GM19463 (cell line): ENCODE results near the gene ESM1.

Experiments used
- ATAC-seq: cut with Tn5 transposase; IDR thresholded peaks from one replicate; pipeline ENCODE4 v1.9.1; 2021; ENCODE audit warnings: mild to moderate bottlenecking, moderate library complexity; ENCODE audit not compliant: unreplicated experiment

ESM1 gene

DNA sequence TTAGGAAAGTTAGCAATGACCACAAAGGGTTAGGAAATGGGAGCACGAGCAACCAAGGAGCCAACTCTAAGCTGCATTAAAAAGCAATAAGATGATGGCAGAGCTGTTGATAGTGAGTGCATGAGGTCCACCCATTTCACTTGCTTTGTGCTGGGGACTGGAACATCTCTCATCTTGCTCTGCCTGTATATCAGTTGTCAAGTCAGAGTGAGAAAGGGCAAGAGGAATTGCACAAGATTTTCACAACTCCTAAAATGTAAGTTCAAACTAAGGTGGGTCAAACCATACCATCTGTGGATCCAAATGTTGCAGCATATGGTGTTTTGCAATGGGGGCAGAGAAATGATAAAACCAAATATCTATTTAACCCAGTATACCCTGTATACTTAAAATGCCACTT, 2.8 kb upstream of the ESM1 start:
- ATAC-seq = no peak

GRCh38 chr5:54986269-54986654, 869 bp upstream of the ESM1 start:
- no peak for ATAC-seq

GRCh38 chr5:54981928-54982327, 3.5 kb downstream of the ESM1 start:
- no peak for ATAC-seq

- ATAC-seq = no peak
Observed at GRCh38 chr5:54975701-54976100, 9.7 kb downstream of the ESM1 start.

DNA sequence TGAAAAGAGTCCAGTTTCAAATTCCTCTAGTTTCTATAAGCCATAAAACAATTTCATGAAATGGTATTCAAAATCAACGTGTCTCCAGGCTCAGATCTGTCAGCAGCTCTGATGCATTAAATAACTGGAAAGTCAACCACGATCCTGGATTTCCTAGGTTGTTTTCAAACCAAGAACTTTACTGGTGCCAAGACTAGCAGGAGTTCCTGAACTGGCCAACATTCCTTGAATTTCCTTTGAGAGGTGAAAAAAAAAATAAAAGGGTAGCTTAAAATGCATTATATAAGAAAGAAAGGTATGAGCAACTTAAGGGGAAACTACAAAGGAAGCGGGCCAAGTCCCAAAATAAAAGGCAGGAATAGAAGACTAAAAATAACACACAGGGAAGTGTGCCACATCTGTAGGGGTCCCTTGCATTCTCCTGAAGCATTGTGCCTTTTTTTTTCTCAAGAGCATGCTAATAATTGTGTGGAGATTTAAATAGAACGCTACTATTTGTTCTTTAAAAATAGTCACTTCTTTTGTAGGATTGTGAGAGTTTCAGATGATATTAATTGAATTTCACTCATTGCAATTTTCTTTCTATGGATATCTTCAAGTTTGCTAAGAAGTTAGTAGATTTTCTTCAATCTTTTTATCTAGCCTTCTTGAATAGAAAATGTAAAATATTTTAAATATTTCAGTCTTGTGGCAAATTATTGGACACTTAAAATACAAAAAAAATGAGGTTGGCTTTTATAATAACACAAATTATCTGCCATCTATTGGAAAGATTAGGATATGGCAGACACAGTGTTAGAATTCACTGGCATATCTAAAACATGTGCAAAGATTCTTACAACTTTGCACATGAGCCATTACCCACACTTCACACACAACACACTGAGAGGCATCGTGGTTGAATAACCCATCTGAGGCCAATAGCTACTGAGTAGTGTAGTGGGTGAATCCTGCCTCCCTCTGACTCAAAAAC, 15.3 kb downstream of the ESM1 start:
- no peak for ATAC-seq

DNA sequence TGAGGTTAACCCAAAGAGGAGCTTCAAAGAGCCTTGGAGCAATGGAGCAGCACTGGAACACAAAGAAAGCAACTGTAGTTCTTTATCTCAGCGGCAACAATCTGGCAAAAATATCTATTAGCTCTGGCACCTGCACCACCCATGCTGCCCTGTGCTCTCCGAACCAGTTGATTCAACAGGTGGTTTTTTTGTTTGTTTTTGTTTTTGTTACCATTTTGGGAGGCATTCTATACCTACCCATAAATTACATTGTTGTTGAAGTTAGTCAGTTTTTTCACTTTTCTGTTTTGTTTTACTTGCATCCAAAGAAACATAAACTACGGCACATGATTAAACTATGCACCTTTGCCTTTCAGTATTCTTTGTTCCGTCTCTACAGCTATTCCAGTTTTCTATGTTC, 16.2 kb downstream of the ESM1 start:
- no peak for ATAC-seq

DNA sequence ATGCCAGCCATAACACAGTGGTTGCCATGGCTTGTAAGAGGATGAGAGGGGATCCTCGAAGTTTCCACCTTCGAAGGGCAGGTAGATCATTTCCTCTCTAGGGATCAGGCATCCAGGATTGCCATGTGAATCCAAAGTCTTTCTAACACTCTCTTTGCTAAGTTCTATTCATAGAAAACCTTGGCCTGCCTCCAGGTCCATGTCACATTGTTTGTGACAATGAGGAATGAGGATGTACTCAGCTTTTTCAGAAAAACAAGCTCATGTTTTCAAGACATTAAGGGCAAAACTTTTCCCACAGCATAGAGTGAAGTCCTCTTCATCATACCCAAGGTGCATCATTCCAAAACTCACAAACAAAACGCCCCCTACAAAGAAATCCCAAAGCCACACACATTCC, 19.6 kb downstream of the ESM1 start:
- ATAC-seq = no peak

- ATAC-seq = no peak
Observed at GRCh38 chr5:54964405-54964804, 21.0 kb downstream of the ESM1 start.

DNA sequence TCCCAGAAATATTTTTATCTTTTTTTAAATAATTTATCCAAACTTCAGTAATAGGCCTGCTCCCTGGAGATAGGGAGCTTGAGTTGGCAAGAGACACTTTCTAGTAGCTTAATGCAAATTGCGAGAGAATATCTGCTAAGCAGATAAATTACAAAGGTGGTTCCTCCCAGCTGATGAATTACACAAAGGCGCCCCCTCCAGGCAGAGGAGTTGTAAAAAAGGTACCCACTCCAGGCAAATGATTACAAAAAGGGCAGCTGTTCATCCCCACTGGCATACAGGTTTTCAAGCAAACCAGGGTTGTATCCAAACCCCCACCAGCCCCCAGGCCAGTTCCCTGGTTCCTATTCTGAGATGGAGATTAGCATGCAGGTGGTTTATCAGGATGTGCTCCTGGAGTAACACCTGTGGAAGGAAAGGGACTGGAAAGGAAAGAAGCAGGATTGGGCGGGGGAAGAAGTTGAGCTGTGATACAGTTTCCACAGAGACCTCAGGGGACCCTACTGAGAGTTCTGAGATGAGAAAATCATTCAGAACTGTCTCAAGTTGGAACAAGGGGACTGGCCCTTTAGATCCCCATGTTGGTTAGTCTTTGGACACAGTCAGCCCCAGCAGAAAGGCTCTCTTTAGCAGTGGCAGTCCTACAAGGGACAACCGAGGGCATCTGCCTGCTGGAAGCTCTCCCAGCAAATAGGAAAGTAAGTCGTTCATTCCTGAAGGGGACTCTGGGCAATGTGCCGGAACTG, 25.5 kb downstream of the ESM1 start:
- no peak for ATAC-seq

DNA sequence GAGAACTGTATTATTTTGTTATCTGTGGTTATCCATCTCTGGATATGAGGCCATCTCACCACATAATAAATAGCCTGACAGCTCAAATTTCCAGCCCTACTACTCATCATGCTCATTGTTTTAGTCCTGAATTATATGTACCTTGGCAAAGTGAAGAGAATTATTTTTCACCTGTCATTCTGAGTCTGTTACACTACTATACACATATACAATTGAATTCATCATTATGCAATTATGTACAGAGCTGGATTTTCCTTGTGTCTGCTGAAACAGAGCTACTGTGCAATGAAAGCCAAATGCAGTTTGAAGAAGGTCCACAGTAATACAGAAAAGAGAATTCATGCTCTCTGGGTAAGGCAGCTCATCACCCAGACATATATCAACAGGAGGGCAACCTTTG, 28.5 kb downstream of the ESM1 start:
- ATAC-seq = no peak

GRCh38 chr5:54947187-54947586, 38.2 kb downstream of the ESM1 start:
- ATAC-seq = no peak

DNA sequence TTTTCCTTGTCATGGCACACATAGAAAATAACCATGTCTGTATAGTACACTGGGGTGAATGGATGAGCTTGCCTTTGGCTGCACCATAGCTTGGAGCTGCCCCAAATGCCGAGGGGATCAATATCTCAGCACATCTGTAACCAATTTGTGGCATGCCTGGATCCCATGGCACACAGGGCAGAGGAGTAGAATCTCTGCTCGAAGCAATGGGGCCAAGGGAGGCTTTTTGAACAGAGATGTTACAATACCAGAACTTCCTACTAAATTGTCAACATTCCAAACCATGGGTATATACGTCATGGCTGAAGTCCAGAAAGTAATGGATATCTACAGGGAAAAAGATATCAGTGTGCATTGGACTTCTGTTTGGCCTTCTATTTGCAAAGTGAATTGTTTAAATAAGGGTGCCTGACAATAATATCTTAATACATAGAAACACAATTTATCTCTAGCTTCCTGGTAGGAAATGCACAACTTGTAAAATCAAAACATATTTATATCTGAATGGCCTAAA, 39.0 kb downstream of the ESM1 start:
- no peak for ATAC-seq

DNA sequence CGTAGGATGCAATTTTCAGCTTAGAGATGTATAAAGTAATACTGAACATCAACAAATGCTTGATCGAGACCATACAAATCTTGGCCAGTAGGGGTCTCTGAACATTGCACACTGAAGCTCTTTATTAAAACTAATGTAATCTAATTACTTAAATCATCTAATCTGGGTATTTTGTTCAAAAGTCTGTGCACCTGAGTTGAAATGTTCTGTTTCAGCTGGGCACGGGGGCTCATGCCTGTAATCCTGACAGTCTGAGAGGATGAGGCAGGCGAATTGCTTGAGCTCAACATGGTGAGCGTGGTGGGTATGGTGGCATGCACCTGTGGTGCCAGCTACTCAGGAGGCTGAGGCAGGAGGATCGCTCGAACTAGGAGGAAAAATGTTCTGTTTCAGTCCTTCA, 41.0 kb downstream of the ESM1 start:
- peak; percentile 42 for ATAC-seq

- ATAC-seq = no peak
Observed at GRCh38 chr5:54942064-54942778, 43.2 kb downstream of the ESM1 start.

DNA sequence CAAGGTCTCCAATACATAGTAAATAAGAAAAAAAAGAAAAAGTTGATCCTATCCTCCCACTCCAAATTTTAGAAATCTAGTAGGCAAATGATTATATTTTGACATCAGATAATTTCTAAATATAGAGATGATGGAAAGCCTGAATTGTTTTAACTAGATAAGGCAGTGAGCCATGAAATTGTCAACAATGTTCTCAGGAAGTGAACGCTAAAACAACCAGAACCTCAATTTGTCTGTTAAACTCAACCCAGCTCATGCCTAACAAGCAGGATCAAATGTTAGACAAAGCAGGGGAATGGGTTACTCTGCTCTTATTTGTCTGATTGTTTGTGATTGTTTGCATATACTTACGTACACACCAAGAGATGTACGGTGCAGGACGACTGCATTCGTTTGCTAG, 49.2 kb downstream of the ESM1 start:
- no peak for ATAC-seq

DNA sequence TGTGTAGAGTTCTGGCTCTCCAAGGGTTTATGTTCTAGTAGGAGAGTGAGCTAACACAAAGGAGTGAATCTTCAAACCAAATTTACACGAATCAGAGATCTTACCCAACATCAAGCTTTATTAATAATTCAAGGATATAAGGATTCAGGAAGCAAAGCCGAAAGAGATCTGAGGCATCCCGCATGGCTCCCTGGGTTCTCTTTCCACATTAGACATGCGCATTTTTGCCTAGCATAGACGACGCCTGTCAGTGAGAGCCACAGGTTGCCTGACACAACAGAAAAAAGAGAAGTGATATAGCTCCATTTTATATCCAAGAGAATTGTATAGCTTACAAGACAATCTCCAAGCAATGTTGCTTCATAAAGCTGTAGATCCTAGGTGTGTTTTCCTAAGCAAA, 52.6 kb downstream of the ESM1 start:
- ATAC-seq = no peak

GRCh38 chr5:54930736-54931135, 54.7 kb downstream of the ESM1 start:
- no peak for ATAC-seq
